Brain pericyte (primary cell): ENCODE measurements around the gene PLCG2.
"Not testable (repeated sequence)": the region's sequence is repeated elsewhere in the genome, so short reads cannot be mapped to it uniquely, and the experiment has no call there.

Experiments
- DNase-seq: peaks from one replicate; pipeline ENCODE4 v3.0.0-alpha.2; 2012; ENCODE audit warnings: low read depth, low spot score

Gene PLCG2

GRCh38 chr16:81790277-81790676, 11.2 kb downstream of the PLCG2 start:
- DNase-seq, result no peak

- DNase-seq, result no peak
Observed at GRCh38 chr16:81790830-81791435, 11.8 kb downstream of the PLCG2 start.

GRCh38 chr16:81792828-81793227, 13.7 kb downstream of the PLCG2 start:
- DNase-seq, result no peak

GRCh38 chr16:81795193-81795592, 16.1 kb downstream of the PLCG2 start:
- no peak for DNase-seq

DNA sequence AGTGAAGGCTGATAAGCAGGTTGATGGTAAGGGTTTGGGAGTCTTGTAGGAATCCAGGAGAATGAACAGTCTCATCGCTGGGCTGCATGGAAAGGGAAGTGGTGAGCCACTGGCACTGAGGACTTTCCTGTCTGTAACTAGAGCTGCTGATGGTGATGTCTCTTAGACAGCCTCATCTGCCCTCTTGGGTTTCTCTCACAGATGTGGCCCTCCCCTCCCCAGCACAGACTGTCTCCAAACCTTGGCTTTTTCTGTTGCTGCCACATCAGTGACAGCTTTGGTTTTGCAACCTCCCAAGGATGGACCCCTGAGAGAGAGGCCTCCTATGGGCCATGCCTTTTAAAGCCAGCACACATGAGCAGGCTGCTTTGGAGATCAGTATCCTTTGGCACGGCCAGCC, 16.9 kb downstream of the PLCG2 start:
- no peak for DNase-seq

- DNase-seq, result no peak
Observed at GRCh38 chr16:81796583-81797346, 17.7 kb downstream of the PLCG2 start.

GRCh38 chr16:81797443-81797842, 18.4 kb downstream of the PLCG2 start:
- DNase-seq, result no peak

DNA sequence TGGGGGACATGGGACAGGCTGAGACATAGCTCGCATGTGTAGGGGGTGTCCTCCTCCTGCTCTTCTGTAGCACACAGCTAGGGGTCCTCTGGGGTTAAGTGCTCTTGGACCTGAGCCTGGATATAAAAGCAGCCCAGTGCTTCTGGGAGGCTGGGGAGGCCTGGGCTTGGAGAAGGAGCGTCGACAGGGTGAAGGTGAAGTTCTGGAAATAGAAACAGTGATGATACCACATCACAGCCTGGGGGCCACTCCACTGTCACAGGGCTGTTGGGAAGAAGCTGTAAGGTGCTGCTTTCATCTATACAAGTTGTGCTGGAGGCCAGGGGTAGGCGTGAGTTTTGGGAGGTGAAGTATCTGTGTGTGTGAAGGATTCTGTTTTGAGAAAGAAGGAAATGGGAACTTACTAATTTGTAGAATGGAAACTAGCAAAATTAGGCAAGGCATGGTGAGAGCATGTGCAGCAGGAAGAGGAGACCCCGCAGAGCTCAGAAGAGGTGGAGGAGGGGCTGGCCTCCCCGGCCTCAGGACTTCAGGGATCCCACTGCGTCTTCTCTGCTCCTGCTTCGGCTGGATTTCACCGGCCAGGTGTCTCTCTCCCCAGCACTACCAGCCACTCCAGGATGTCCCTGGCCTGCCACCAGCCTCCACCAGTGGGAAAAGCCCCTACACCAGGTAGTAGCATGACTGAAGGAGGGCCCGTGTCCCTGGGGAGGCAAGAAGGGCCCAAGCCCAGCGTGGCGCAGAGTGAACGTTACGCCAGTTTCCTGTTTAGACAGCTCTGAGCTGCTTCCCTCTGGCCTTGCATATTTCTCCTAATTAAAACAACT, 19.4 kb downstream of the PLCG2 start:
- no peak for DNase-seq

- no peak for DNase-seq
Observed at GRCh38 chr16:81799138-81799504, 20.0 kb downstream of the PLCG2 start.

DNA sequence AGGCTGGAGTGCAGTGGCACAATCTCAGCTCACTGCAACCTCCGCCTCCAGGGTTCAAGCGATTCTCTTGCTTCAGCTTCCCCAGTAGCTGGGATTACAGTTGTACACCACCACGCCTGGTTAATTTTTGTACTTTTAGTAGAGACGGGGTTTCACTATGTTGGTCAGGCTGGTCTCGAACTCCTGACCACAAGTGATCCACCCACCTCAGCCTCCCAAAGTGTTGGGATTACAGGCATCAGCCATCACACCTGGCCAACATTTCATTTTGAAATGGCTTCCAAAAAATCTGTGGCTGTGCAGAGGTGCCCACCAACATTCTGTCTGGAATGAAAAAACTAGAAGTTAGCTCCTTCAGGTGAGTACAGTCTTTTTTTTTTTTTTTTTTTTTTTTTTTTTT, 22.6 kb downstream of the PLCG2 start:
- DNase-seq, result not testable (repeated sequence)

DNA sequence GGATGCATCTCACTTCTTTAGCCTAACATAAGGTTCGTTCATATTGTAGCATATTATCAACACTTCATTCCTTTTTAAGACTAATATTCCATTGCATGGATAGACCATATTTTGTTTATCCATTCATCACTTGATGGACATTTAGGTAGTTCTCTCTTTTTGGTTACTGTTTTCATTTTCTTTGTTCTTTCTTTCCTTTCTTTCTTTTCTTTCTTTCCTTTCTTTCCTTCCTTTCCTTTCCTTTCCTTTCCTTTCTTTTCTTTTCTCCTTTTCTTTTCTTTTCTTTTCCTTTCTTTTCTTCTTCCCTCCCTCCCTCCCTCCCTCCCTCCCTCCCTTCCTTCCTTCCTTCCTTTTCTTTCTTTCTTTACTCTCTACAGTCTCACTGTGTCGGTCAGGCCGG, 24.2 kb downstream of the PLCG2 start:
- DNase-seq, result no peak

DNA sequence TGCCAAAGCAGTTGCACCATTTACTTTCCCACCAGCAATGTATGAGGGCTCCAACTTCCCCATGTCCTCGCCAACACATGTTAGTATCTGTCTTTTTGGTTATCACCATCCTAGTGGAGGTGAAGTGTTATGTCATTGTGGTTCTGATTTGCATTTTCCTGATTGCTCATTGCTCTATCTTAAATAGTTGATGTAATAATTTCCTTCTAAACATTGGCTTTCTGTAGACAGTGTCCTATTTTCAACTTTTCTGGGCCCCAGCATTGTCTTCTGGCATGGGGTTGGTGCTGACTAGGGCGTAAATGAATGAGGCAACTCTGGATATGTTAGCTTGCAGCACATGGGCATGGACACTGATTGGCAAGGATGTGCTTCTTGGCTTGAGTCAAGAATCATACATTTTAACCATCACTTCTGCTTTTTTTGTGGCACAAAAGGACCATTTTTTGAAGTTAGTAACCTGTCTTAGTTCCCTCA, 25.1 kb downstream of the PLCG2 start:
- no peak for DNase-seq

GRCh38 chr16:81806696-81807095, 27.6 kb downstream of the PLCG2 start:
- no peak for DNase-seq

DNA sequence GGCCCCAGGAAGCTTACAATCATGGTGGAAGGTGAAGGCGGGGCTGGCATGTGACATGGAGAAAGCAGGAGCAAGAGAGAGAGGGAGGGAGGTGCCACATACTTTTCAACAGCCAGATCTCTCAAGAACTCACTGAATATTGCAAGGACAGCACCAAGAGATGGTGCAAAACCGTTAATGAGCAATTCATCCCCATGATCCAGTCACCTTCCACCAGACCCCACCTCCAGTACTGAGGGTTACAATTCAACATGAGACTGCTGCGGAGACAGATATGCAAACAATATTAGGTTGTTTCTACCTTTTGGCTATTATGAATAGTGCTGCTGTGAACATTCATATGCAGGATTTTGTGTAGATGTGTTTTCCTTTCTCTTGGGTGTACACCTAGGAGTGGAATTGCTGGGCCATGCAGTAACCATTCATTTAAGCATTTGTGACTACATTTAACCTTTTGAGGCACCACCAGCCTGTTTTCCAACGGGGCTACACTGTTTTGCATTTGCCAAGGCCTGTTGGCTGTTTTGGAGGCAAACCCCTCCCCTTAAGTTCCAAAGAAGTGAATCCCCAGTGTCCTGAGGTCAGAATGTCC, 28.8 kb downstream of the PLCG2 start:
- DNase-seq, result no peak

- no peak for DNase-seq
Observed at GRCh38 chr16:81808933-81809480, 29.9 kb downstream of the PLCG2 start.

DNA sequence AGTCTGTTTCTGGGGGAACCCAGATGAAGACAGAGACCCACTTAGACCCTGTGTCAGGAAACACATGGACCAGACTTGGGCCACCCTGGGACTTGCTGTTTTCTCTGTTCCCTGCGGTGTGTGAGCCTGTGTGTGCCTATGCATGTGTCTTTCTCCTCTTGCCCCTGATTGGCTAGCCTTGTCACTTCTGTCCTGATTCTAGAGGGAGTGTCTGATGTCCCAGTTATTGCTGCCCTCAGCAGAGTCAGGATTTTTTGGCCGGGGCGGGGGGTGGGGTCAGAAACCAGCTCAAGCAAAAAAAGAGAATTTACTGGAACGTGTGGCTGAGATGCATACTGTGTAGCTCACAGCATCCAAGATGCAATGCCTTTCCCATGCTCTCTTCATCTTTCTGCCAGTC, 30.5 kb downstream of the PLCG2 start:
- no peak for DNase-seq

GRCh38 chr16:81810361-81810760, 31.3 kb downstream of the PLCG2 start:
- DNase-seq, result no peak

DNA sequence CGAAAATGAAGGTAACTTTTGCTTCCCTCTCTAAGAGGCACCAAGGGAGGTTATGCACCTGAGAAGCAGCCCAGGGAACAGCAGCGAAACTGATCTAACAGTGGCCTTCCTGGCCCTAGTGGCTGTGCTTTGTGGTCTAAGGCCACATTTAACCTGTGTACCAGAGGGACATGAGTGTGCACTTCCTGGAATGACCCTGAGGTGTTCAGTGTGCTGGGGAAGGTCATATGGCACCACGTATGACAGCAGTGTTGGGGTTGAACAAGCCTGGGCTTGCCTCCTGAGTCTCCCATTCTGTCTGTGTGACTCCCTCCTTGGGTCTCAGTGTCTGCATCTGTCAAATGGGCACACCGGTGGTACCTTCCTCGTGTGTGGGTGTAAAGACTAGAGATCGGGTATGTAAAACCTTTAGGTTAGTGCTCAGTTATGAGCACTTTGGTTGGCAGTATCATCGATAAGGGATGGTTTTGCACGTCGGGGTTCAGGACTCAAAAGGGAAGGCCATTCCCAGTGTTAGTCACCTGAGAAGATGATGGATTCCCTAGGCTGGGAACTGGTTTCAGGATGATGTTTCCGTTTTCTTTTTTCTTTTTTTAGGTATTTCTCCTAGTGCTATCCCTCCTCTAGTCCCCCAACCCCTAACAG, 31.9 kb downstream of the PLCG2 start:
- DNase-seq, result no peak

- no peak for DNase-seq
Observed at GRCh38 chr16:81813648-81814047, 34.6 kb downstream of the PLCG2 start.

DNA sequence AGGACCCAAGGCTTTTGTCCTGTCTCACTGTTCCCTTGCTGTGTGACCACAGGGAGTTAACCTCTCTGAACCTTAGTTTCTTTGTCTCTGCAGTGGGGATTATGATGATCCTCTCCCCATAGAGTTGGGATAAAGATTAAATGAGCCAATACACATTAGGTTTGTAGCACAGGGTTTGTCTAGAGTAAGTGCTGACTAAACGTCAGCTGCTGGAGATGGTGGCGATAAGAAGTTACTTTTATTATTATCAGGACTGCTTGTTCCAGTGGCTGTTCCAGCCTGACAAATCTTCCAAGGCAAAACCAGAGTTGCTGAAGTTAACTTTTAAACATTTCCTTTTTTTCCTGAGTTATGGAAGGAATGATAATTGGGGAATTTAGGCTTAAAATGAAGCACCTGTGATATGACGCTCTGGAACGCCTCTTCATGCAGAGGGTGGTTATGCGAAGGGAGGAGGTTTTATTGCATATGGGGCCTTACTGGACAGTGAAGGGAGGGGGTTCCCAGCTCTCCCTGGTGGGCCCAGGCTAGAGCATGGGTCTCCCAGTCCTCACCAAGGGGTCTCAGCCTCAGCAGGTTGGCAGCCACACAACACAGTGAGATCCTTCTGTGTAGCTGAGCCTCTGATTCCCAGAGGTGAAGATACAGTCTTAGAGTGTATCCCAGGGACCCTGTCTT, 35.8 kb downstream of the PLCG2 start:
- no peak for DNase-seq

- DNase-seq, result no peak
Observed at GRCh38 chr16:81815429-81815766, 36.3 kb downstream of the PLCG2 start.
